Midbrain (tissue), 1 donor: ENCODE results near the gene TMEM171.
A peak's percentile ranks its signal among the peaks of the same experiment; 100 is the strongest.

Experiments used
- DNase-seq: peaks from one replicate; lab custom pipeline; 2025; lab: John Stamatoyannopoulos, UW

The TMEM171 gene, protein sequence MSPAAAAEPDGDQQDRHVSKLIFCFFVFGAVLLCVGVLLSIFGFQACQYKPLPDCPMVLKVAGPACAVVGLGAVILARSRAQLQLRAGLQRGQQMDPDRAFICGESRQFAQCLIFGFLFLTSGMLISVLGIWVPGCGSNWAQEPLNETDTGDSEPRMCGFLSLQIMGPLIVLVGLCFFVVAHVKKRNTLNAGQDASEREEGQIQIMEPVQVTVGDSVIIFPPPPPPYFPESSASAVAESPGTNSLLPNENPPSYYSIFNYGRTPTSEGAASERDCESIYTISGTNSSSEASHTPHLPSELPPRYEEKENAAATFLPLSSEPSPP

DNA sequence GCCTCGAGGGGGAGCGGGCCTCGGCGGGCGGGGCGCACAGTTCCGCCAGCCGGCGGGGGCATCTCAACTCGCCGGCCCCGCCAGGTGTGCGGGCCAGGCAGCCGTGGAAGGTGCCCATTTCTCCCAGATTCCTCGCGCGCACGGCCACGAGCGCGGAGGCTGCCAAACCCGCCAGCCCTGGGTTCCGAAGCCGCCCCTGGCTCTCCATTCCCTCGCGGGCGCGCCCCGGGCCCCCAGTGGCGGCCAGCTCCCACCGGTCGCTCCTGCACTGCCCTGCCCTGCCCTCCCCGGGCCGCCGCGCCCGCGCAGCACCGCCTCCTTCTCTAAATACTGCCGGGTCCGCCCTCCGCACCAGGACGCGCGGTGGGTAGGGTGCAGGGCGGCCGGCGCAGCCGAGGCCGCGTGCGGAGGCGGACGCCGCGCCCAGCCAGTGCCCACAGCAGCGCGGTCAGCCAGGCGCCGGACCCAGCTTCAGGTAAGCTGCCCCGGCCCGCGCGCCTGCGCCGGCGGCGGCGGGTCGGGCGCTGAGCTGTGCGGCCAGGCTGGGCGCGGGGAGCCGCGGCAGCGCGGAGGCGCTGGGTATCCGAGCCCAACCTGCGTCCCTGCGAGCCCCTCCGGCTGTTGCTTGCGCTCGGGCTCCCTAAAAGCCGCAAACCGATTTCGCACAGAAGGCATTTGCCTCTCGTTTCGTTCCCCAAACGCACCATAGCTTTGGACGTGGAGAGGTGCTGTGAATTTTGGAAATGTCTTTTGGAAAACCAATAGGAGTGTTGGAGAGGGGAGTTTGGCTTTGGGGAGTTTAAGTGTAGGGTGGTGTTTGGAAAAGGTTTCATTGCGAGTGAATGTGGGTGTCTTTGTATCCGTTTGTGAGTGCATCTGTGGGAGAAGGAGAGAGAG lies at the start of gene TMEM171:
Gene TMEM171 (plus strand): TSS at position 354 of the 897 bp plus-strand sequence. CDS start 2,799 bp downstream, outside the sequence.
- peak; percentile 6 for DNase-seq

GRCh38 chr5:73081093-73081492 lies 39.3 kb upstream of the TMEM171 start:
- no peak for DNase-seq

GRCh38 chr5:73088026-73088425 lies 32.3 kb upstream of the TMEM171 start:
- DNase-seq, result no peak

DNA sequence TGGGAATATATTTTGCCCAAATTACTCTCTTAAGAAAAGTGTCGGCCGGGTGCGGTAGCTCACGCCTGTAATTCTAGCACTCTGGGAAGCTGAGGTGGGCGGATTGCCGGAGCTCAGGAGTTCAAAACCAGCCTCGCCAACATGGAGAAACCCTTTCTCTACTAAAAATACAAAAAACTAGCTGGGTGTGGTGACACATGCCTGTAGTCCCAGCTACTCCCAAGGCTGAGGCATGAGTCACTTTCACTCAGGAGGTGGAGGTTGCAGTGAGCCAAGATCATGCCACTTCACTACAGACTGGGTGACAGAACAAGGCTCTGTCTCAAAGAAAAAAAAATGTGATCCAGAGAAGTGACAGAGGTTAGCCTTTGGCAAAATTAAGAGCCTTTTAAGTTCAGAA lies 26.4 kb upstream of the TMEM171 start:
- DNase-seq, result no peak

GRCh38 chr5:73094415-73094814 lies 26.0 kb upstream of the TMEM171 start:
- no peak for DNase-seq

GRCh38 chr5:73095564-73096238 lies 24.7 kb upstream of the TMEM171 start:
- DNase-seq, result no peak

DNA sequence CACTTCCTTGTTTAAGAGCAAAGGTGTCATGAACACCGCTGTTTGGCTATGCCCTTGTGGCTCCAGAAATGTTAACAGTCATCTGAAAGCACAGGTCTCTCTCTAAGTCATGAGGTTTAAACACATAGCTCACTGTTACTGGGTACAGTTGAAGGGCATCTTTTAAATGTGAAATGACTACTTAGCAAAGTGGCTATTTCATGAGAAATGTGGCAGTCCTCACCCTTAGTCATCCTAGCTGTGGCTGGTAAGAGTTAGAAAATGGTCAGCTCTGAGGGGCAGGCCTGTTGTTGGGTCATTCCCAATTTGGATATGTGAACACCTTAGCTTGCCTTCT lies 24.2 kb upstream of the TMEM171 start:
- no peak for DNase-seq

- no peak for DNase-seq
These were observed 22.6 kb upstream of the TMEM171 start for GRCh38 chr5:73097740-73098139.

DNA sequence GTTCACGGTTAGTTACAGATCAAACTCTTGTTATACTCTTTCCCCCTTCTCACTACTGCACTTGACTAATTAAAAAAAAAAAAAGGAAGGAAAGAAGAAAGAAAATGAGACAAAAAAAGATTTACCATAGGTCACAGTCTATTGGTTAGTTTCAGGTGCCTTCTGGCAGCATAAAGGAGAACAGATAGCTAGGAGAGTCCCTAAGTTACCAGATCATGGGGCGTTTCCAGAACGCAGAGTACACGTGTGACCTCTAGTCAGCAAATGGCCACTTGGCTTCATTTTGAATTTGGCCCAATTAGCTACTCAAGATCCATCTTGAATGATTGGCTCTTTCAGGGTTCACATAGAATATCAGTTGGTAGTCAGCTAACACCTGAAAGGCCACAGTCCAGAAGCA lies 20.3 kb upstream of the TMEM171 start:
- no peak for DNase-seq

DNA sequence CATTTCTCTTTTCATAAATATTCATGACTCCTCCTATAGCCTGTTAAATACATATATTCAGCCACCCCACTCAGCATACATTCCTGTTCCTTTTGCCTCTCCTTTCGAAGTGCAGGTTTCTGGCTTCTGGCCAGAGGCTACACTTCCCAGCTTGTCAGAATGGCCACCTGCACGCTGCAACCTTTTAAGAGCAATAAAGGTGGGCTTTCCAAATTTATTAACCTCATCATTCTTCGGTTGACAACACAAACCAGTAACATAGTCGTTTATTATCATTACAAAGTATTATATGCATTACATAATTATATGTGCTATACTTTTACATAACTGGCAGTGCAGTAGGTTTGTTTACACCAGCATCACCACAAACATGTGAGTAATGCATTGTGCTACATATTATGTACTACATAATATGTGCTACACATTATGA lies 16.5 kb upstream of the TMEM171 start:
- DNase-seq, result no peak

GRCh38 chr5:73104326-73104725 lies 16.0 kb upstream of the TMEM171 start:
- no peak for DNase-seq

- no peak for DNase-seq
These were observed 14.0 kb upstream of the TMEM171 start for GRCh38 chr5:73106335-73106734.

DNA sequence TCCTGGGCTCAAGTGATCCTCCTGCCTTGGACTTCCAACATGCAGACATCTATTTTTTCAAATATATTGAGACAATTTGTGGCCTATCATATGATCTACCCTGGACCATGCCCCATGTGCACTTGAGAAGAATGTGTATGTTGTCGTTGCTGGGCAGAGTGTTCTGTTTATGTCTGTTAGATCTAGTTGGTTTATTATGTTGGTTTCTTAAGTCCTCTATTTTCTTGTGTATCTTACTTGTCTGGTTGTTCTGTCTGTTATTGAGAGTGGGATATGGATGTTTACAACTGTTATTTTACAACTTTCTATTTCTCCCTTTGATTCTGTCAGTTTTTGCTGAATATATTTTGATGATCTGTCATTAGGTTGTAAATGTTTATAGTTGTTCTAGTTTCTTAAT lies 10.2 kb upstream of the TMEM171 start:
- DNase-seq, result no peak

DNA sequence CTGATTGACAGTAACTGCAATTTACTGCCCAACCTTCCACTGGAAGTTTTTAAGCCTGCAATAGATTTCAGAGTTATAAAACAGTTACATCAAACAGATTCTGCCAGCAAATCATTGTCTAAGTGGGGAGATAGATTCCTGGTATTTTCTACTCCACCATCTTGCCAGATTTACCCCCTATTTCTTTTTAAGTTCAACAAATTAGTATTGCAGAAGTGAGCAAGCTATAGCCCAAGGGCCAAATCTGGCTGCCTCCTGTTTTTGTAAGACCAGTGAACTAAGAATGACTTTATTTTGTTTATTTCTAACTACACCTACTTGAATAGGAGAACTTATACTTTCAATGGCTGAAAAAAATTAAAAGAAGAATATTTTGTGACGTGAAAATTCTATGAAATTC lies 8.8 kb upstream of the TMEM171 start:
- DNase-seq, result no peak

GRCh38 chr5:73112359-73112758 lies 8.0 kb upstream of the TMEM171 start:
- DNase-seq, result no peak

DNA sequence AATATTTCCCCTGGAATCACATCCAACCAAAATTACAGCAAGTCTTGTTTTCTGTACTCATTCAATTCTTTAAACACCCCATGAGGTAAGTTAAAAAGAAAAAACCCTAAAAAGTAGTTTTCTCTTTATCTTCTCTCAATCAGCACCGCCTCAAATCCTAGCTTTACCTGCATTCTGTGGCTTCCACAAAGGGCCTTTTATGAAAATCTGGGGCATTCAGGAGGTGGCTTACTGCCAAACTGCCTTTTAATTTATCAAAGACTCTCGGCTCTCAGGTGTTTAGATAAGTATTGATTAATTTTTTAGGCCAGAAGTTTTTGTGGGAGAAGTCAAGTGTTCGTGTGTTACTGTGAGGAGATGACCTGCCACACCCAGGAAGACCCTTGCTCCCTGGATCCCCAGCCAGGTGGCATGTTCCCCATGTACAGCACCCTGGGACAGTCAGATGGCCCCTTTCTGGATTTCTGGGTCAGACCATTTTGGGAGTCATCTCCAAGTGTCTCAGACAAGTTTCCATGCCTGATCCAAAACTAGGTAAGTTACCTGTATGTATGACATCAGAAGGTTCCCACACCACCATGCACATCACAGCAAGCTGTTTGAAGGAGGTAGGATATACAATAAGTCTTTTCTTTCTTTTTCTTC lies 6.2 kb upstream of the TMEM171 start:
- no peak for DNase-seq

GRCh38 chr5:73115399-73116051 lies 4.8 kb upstream of the TMEM171 start:
- peak; percentile 5 for DNase-seq

GRCh38 chr5:73116506-73116905 lies 3.9 kb upstream of the TMEM171 start:
- DNase-seq, result no peak

- DNase-seq, result no peak
These were observed 3.2 kb upstream of the TMEM171 start for GRCh38 chr5:73117088-73117740.

DNA sequence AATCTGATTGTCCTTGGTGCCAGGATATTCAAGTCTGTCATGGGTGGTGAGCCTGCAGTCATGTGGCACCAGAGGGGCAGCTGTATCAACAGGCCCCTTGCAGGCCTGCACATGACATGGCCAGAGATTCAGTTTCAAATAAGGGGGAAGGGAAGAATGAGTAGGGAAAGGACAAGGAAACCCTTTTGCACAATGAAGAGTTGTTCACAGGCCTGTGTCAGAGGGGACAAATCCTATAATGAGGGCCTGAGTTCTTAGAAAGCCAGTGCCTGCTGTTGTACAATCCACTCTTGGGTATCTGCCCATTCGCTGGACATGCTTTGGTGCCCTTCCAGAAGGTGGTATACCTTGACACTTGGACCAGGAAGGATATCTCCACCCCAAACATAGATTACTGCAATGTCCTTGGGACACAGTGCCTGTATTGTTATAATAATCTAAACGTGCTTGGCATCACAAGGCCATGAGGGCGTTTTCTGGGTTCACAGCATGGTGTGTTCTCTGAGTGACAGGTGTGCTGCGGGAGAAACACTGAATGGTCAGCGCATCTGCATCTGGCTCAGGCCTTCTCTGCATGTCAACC lies 1.9 kb upstream of the TMEM171 start:
- DNase-seq, result peak; percentile 56
